CD4-positive, CD25-positive, alpha-beta regulatory T cell (primary cell): ENCODE results near the gene SIRT7. TPM values are rescaled to one million over a fixed set of nuclear protein-coding genes. Genes with fewer than 3 reads are reported as not detected.

Experiments used
- ATAC-seq, 2 donors: fragments of 150-1000 bp; cut with Tn5 transposase; one replicate each; pipeline ENCODE4 v1.10.0; 2021; ENCODE audit warnings: low read depth in 2 of 2, moderate number of reproducible peaks in 2 of 2, moderate library complexity in 1 of 2
- DNase-seq, 3 donors: peaks; one replicate each; pipeline versions ENCODE4 v3.0.0 to v3.0.0-alpha.2; 2012 to 2022; ENCODE audit warnings: mixed read lengths in 1 of 3
- H3K27ac ChIP-seq: one replicate; pipeline ENCODE4 v1.7.0; 2013; ENCODE audit warnings: mild to moderate bottlenecking, low read length; ENCODE audit not compliant: insufficient read depth, poor library complexity, severe bottlenecking
- H3K27me3 ChIP-seq: one replicate; pipeline ENCODE4 v1.7.0; 2013; ENCODE audit warnings: low read length; ENCODE audit not compliant: control insufficient read depth, insufficient read depth
- H3K36me3 ChIP-seq: one replicate; pipeline ENCODE4 v1.7.0; 2013; ENCODE audit warnings: mild to moderate bottlenecking, low read length, moderate library complexity; ENCODE audit not compliant: control insufficient read depth, insufficient read depth
- H3K4me1 ChIP-seq: 2 replicates; pipeline ENCODE4 v1.7.0; 2013; ENCODE audit warnings: mild to moderate bottlenecking, low read length; ENCODE audit not compliant: insufficient read depth, control insufficient read depth, poor library complexity, severe bottlenecking
- H3K4me3 ChIP-seq: one replicate; pipeline ENCODE4 v1.7.0; 2013; ENCODE audit warnings: low read depth, mild to moderate bottlenecking, low read length, moderate library complexity
- H3K9me3 ChIP-seq, 2 experiments: 1 replicate in 1 of 2; 2 replicates in 1 of 2; pipeline ENCODE4 v1.7.0; 2013; ENCODE audit warnings: low read length in 2 of 2, mild to moderate bottlenecking in 1 of 2, moderate library complexity in 1 of 2; ENCODE audit not compliant: control insufficient read depth in 2 of 2
- H3K27ac Mint-ChIP-seq, 3 donors: one replicate each; pipeline ENCODE4 v1.8.0; 2020 to 2022; ENCODE audit warnings: mild to moderate bottlenecking in 3 of 3, mixed read lengths in 3 of 3, moderate library complexity in 2 of 3
- H3K27me3 Mint-ChIP-seq: one replicate; pipeline ENCODE4 v1.8.0; 2022; ENCODE audit warnings: mild to moderate bottlenecking, mixed read lengths
- H3K36me3 Mint-ChIP-seq: one replicate; pipeline ENCODE4 v1.8.0; 2020; ENCODE audit warnings: mixed read lengths
- H3K4me1 Mint-ChIP-seq, 4 donors: one replicate each; pipeline ENCODE4 v1.8.0; 2020 to 2022; ENCODE audit warnings: mixed read lengths in 4 of 4, mild to moderate bottlenecking in 1 of 4
- H3K4me3 Mint-ChIP-seq, 4 donors: one replicate each; pipeline ENCODE4 v1.8.0; 2020 to 2022; ENCODE audit warnings: mild to moderate bottlenecking in 4 of 4, mixed read lengths in 4 of 4, moderate library complexity in 3 of 4
- H3K9me3 Mint-ChIP-seq, 7 donors: one replicate each; pipeline ENCODE4 v1.8.0; 2020 to 2022; ENCODE audit warnings: mixed read lengths in 7 of 7, mild to moderate bottlenecking in 3 of 7, moderate library complexity in 2 of 7
- polyA plus RNA-seq, 4 donors: library from polyadenylated mRNA; unstranded; fragments of 300-500 nt; fragmentation: Illumina TruSeq; gene quantifications; one replicate each; pipeline ENCODE4 v1.2.3, GENCODE V29; 2021
- total RNA-seq: library from RNA; stranded (reverse); gene quantifications from one replicate; pipeline ENCODE4 v1.2.3, GENCODE V29; 2022

SIRT7 gene
- total and polyA plus RNA-seq, 5 donors from 2014 or later = 35.9 to 78.1 (median 42.1) TPM

DNA sequence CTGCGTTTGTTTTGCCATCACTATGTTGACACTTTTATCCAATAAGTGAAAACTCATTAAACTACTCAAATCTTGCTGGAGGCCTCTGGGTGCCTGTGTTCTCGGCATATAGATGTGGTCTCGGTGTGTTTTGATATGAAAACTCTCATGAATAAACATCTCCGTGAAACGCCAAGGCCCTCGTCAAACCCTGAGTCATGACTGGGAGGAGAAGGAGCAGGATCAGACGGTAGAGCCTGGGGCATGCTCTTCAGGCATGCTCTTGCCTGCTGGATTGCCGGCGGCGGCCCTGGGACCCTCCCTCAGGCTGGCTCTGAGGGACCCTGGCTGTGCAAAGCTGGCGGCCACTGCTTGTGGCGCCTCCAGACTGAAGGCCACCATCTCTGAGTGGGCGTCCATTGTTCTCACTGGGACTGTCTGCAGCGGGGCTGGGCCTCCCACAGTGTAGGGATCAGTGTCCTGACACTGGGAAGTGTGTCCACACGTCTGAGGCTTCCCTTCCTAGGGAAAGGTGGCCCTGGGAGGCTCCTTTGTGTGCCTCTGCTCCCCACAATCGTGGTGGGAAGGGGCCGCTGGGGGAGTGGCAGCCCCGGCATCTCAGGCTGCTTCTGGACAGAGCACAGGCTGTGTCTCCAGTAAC is 17.7 kb downstream of the SIRT7 start:
- peaks cover 38% of the 10 kb centered on the region for H3K36me3 ChIP-seq
- peaks cover 0 to 10% (median 3%) of the 10 kb centered on the region in 4 donors for H3K4me1 Mint-ChIP-seq

DNA sequence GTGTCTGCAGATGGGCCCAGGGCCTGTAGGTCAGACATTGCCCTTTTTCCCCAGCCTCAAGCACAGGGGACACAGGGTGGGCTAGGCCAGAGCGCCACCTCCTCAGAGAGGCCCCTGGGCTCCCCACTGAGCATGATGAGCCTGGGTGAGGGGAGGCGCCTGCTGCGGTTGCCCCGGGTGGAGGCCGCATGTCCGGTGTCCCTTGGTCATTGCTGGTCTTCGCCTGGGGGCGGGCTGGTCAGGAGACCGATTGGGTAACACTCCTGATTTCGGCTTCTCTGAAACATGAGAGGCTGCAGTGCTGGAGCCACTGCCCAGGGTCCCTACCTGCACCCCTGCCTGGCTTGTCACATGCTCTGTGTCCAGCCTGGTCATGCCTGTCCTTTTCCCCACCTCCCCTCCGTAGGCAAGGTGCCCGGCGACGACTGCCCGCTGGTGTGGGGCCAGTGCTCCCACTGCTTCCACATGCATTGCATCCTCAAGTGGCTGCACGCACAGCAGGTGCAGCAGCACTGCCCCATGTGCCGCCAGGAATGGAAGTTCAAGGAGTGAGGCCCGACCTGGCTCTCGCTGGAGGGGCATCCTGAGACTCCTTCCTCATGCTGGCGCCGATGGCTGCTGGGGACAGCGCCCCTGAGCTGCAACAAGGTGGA is 18.3 kb downstream of the SIRT7 start:
- Mint-ChIP-seq H3K9me3 (no peaks in the 10 kb centered on the region), H3K27ac (no peak overlapping the region), H3K4me3 (no peak overlapping the region), H3K36me3 (peaks cover 21% of the 10 kb centered on the region), H3K27me3 (peaks cover 9% of the 10 kb centered on the region), H3K4me1 (peaks cover 0 to 10% (median 3%) of the 10 kb centered on the region in 4 donors)
- Histone ChIP-seq H3K4me1 (peaks cover 12% of the 10 kb centered on the region), H3K27ac (no peak overlapping the region), H3K27me3 (no peaks in the 10 kb centered on the region), H3K36me3 (peaks cover 42% of the 10 kb centered on the region), H3K4me3 (no peak overlapping the region), H3K9me3 (no peaks in the 10 kb centered on the region)
- ATAC-seq (no peak), DNase-seq (no peak)

More for the DNA sequence above, 17.7 kb downstream of the SIRT7 start:
- no peak overlapping the region for H3K27ac ChIP-seq
- H3K9me3 ChIP-seq = no peaks in the 10 kb centered on the region
- peaks cover 19% of the 10 kb centered on the region for H3K36me3 Mint-ChIP-seq
- no peak for DNase-seq
- no peak overlapping the region for H3K4me3 ChIP-seq
- H3K4me3 Mint-ChIP-seq = peak overlapping the region in 2 of 4 donors; percentile 45 to 54
- peaks cover 9% of the 10 kb centered on the region for H3K27me3 Mint-ChIP-seq
- no peaks in the 10 kb centered on the region for H3K27me3 ChIP-seq
- H3K27ac Mint-ChIP-seq = no peak overlapping the region
- no peaks in the 10 kb centered on the region for H3K9me3 Mint-ChIP-seq
- peaks cover 12% of the 10 kb centered on the region for H3K4me1 ChIP-seq
- no peak for ATAC-seq

DNA sequence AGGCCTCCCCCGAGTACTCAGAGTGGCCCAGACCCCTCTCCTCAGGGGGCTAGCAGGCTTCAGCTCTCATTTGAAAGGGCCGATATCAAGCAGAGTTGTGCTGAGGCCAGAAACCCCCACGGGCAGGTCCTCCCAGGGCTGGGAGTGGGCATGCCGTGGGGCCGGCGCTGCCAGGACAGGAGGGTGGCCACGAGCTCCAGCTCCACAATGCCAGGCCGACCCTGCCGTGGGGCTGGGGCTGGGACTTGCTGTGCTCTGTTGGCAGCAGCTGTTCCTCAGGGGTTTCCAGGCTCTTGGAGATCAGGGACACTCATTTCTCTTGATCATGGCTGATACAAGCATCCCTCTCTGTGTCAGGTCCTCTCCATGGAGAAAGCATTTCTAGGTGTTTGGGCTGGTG is 19.1 kb downstream of the SIRT7 start:
- Histone ChIP-seq H3K27me3 (no peaks in the 10 kb centered on the region), H3K9me3 (no peaks in the 10 kb centered on the region), H3K4me1 (peaks cover 12% of the 10 kb centered on the region), H3K4me3 (no peak overlapping the region), H3K36me3 (peaks cover 44% of the 10 kb centered on the region), H3K27ac (no peak overlapping the region)
- ATAC-seq = no peak
- peaks cover 9% of the 10 kb centered on the region for H3K27me3 Mint-ChIP-seq
- peaks cover 21% of the 10 kb centered on the region for H3K36me3 Mint-ChIP-seq
- no peak overlapping the region for H3K27ac Mint-ChIP-seq
- no peaks in the 10 kb centered on the region for H3K9me3 Mint-ChIP-seq
- H3K4me1 Mint-ChIP-seq = peaks cover 0 to 10% (median 3%) of the 10 kb centered on the region in 4 donors
- no peak for DNase-seq
- no peak overlapping the region for H3K4me3 Mint-ChIP-seq

DNA sequence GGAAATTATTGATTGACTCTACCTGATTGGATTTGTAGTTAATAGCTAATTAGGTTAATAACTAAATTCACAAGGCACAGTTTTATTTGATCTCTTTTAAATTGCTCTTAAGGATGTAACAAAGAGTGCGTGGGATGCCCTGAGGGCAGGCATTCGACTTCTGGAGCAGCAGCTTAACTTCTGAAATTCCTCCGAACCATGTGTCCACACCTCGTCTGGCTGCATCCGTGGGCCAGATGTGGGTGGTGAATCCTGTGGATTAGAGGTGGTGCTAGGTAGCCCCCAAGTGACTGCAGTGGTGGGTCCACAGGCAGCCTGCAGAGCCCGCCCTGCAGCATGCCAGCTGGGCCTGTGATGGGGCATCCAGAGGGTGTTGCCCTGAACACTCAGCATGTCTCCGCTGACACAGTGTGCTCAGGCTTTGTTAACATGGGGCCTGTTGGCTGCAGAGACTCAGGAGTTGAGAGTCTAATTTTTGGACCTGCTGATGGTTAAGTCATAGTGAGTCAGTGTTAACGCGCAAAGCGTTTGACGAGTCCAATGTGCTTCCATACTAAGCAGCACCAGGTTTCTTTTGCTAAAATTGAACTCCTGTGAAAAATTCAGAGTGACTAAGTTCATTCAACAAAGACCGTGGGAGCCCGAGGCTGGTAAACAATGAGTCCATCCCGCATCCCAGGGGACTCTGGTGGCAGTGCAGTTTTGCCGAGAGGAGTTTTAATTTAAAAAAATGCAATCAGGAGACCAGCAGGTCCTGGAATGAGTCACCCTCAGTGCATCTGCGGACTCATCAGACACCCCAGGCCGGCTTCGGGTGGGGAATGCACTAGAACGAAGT is 19.7 kb downstream of the SIRT7 start:
- H3K4me3 Mint-ChIP-seq = peak overlapping the region in 1 of 4 donors; percentile 60
- H3K4me1 Mint-ChIP-seq = peaks cover 0 to 14% (median 3%) of the 10 kb centered on the region in 4 donors
- peaks cover 9% of the 10 kb centered on the region for H3K27me3 Mint-ChIP-seq
- no peaks in the 10 kb centered on the region for H3K27me3 ChIP-seq
- no peak for ATAC-seq
- peaks cover 21% of the 10 kb centered on the region for H3K36me3 Mint-ChIP-seq
- H3K27ac ChIP-seq = no peak overlapping the region
- H3K27ac Mint-ChIP-seq = no peak overlapping the region
- H3K4me1 ChIP-seq = peaks cover 12% of the 10 kb centered on the region
- no peak for DNase-seq
- H3K9me3 Mint-ChIP-seq = no peaks in the 10 kb centered on the region
- no peaks in the 10 kb centered on the region for H3K9me3 ChIP-seq
- H3K36me3 ChIP-seq = peaks cover 44% of the 10 kb centered on the region
- no peak overlapping the region for H3K4me3 ChIP-seq

- Mint-ChIP-seq H3K4me3 (peak overlapping the region in 2 of 4 donors; percentile 4 to 29), H3K9me3 (no peaks in the 10 kb centered on the region), H3K36me3 (peaks cover 15% of the 10 kb centered on the region), H3K4me1 (peaks cover 0 to 15% (median 0%) of the 10 kb centered on the region in 4 donors), H3K27me3 (no peaks in the 10 kb centered on the region), H3K27ac (peak overlapping the region in 1 of 3 donors; percentile 60)
- no peak overlapping the region for H3K27ac ChIP-seq
- no peaks in the 10 kb centered on the region for H3K27me3 ChIP-seq
- DNase-seq = no peak
- H3K4me1 ChIP-seq = peaks cover 11% of the 10 kb centered on the region
- peaks cover 44% of the 10 kb centered on the region for H3K36me3 ChIP-seq
- no peak overlapping the region for H3K4me3 ChIP-seq
- H3K9me3 ChIP-seq = no peaks in the 10 kb centered on the region
- no peak for ATAC-seq
These were observed 22.6 kb downstream of the SIRT7 start for GRCh38 chr17:81895400-81895799.

GRCh38 chr17:81891303-81891552 is 26.7 kb downstream of the SIRT7 start:
- H3K9me3 ChIP-seq = no peaks in the 10 kb centered on the region
- Mint-ChIP-seq H3K4me1 (peaks cover 0 to 30% (median 1%) of the 10 kb centered on the region in 4 donors), H3K36me3 (peaks cover 14% of the 10 kb centered on the region), H3K27ac (peak overlapping the region; percentile 94 to 99 (median 98)), H3K9me3 (no peaks in the 10 kb centered on the region), H3K4me3 (peak overlapping the region; percentile 93 to 97 (median 96)), H3K27me3 (no peaks in the 10 kb centered on the region)
- H3K27me3 ChIP-seq = no peaks in the 10 kb centered on the region
- peaks cover 22% of the 10 kb centered on the region for H3K4me1 ChIP-seq
- H3K36me3 ChIP-seq = peaks cover 45% of the 10 kb centered on the region
- ATAC-seq (no peak), DNase-seq (no peak)
- no peak overlapping the region for H3K4me3 ChIP-seq
- H3K27ac ChIP-seq = peak overlapping the region; percentile 85

- Mint-ChIP-seq H3K4me1 (peaks cover 0 to 31% (median 2%) of the 10 kb centered on the region in 4 donors), H3K36me3 (peaks cover 16% of the 10 kb centered on the region), H3K27me3 (no peaks in the 10 kb centered on the region), H3K4me3 (peak overlapping the region; percentile 86 to 96 (median 91)), H3K9me3 (no peaks in the 10 kb centered on the region), H3K27ac (peak overlapping the region; percentile 83 to 94 (median 93))
- Histone ChIP-seq H3K27me3 (no peaks in the 10 kb centered on the region), H3K4me3 (peak overlapping the region; percentile 65), H3K9me3 (no peaks in the 10 kb centered on the region), H3K4me1 (peaks cover 22% of the 10 kb centered on the region), H3K36me3 (peaks cover 49% of the 10 kb centered on the region), H3K27ac (peak overlapping the region; percentile 85)
- DNase-seq (peak in 2 of 3 donors; percentile 16 to 52), ATAC-seq (no peak)
These were observed 27.3 kb downstream of the SIRT7 start for GRCh38 chr17:81890447-81891302.
